Peyer's patch (tissue), 4 donors: ENCODE results near the gene CNOT1. TPM values are rescaled to one million over a fixed set of nuclear protein-coding genes. Genes with fewer than 3 reads are reported as not detected.
A peak's percentile ranks its signal among the peaks of the same experiment; 100 is the strongest.

Experiments used
- DNase-seq, 3 donors: peaks; one replicate each; pipeline ENCODE4 v3.0.0-alpha.2; 2017 to 2019
- H3K27ac ChIP-seq, 4 donors: fragments of 200-600 bp; sonication (generic); one replicate each; pipeline ENCODE4 v1.5.1; 2016 to 2019
- H3K27me3 ChIP-seq, 2 donors: fragments of 200-600 bp; sonication (generic); one replicate each; pipeline ENCODE4 v1.5.1; 2019
- H3K36me3 ChIP-seq, 3 donors: fragments of 200-600 bp; sonication (generic); one replicate each; pipeline ENCODE4 v1.5.1; 2016 to 2019
- H3K4me1 ChIP-seq, 4 donors: fragments of 200-600 bp; sonication (generic); one replicate each; pipeline ENCODE4 v1.5.1; 2016 to 2019
- H3K4me3 ChIP-seq, 4 donors: fragments of 200-600 bp; sonication (generic); 1 replicate in 3 of 4; 2 replicates in 1 of 4; pipeline ENCODE4 v1.5.1; 2016 to 2019; ENCODE audit warnings: mild to moderate bottlenecking in 1 of 4
- H3K9me3 ChIP-seq, 4 donors: fragments of 200-600 bp; sonication (generic); one replicate each; pipeline ENCODE4 v1.5.1; 2016 to 2019; ENCODE audit warnings: mild to moderate bottlenecking in 1 of 4
- POLR2A ChIP-seq, 2 donors: fragments of 450-650 bp; IDR thresholded peaks; one replicate each; pipeline ENCODE4 v1.5.1; 2017; ENCODE audit warnings: antibody characterized with exemption in 2 of 2, mild to moderate bottlenecking in 2 of 2, moderate library complexity in 2 of 2
- total RNA-seq, 4 donors: library from RNA; depleted of rRNA; stranded (reverse); fragments of >200 nt; gene quantifications; one replicate each; pipeline ENCODE4 v1.1.0, GENCODE V29; 2016
- TF ChIP-seq, protein P1 (sequence below), 6 experiments: fragments of 450-650 bp in 4 of 6; fragments of 200-600 bp in 2 of 6; sonication (generic) in 1 of 6; IDR thresholded peaks; one replicate each; pipeline ENCODE4 v1.5.1; 2017 to 2019; ENCODE audit warnings: antibody characterized with exemption in 6 of 6, mild to moderate bottlenecking in 3 of 6, moderate library complexity in 1 of 6

Gene CNOT1
- total RNA-seq, 4 donors from 2014 or later: 165 to 211 (median 190) TPM

DNA sequence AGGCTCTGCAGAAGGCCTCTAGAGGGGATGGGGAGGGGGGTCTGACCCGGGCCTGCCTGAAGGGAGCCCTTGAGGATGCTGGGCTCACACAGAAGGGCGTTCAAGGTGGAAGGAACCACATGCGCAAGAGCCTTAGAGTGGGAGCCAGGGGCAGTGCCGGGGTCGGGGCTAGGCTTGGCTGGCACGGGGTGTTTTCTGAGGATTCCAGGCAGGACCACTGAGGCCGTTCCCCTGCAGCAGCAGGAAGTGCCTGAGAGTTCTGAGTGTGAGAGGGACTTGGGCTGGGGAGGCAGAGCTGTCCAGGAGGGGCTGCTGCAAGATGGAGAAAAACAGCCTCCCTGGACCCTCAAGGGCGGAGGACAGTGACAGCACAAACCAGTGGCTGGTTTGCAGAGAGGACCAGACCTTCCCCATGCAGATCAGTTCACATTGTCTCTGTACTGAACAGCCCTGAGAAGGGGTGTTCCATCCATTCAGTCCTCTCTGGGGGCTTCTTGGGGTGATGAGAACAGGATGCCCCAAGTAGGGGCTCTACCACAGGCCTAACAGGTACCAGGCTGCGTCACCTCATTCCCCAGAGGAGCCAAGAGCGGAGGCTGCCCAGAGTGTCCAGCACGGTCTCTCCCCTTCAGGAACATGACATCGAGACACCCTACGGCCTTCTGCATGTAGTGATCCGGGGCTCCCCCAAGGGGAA is 126.3 kb downstream of the CNOT1 start:
- Histone ChIP-seq H3K27me3 (peaks cover 0 to 9% of the 10 kb centered on the region in 2 donors), H3K4me3 (no peak overlapping the region), H3K27ac (no peak overlapping the region), H3K4me1 (peaks cover 0 to 20% (median 12%) of the 10 kb centered on the region in 4 donors), H3K36me3 (no peaks in the 10 kb centered on the region), H3K9me3 (no peaks in the 10 kb centered on the region)
- TF ChIP-seq, protein P1, sequence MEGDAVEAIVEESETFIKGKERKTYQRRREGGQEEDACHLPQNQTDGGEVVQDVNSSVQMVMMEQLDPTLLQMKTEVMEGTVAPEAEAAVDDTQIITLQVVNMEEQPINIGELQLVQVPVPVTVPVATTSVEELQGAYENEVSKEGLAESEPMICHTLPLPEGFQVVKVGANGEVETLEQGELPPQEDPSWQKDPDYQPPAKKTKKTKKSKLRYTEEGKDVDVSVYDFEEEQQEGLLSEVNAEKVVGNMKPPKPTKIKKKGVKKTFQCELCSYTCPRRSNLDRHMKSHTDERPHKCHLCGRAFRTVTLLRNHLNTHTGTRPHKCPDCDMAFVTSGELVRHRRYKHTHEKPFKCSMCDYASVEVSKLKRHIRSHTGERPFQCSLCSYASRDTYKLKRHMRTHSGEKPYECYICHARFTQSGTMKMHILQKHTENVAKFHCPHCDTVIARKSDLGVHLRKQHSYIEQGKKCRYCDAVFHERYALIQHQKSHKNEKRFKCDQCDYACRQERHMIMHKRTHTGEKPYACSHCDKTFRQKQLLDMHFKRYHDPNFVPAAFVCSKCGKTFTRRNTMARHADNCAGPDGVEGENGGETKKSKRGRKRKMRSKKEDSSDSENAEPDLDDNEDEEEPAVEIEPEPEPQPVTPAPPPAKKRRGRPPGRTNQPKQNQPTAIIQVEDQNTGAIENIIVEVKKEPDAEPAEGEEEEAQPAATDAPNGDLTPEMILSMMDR (IDR thresholded peaks at IDR 0.05): no peak
- TF ChIP-seq POLR2A (IDR thresholded peaks at IDR 0.05): no peak
- peak in 1 of 3 donors; percentile 28 for DNase-seq

DNA sequence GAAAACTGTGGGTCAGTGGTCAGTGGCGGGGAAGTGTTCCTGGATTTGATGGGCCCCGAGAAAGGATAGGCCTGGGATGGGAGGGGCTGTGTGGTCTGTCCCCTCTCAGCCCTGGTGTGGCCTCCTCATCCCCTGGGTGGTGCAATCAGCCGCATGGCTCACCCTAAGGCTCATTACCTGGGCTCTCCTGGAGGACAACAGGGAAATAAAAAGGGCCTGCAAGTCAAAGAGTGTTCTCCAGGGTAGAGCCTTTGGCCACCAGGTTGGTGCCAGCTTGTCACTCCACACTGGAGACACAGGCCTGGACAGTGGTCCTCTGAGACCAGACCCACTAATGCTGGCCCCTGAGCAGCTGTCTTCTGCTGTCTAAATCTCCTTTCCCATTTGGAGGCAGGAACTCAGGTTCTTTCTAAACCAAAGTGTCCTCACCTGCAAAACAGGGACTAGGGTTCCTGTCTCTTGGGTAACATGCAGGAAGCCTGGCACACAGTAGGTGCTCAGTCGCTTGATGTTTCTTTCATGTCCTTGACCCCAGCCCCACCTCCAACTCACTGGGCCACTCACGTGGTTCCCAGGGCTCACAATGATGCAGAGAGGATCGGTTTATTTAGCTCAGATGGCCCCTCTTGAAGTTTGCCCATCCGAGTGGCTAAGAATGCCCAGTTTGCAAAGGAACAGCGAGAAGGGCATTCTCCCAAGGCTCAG is 127.3 kb downstream of the CNOT1 start:
- peak in 1 of 3 donors; percentile 26 for DNase-seq
- H3K4me3 ChIP-seq: no peak overlapping the region
- H3K27me3 ChIP-seq: peaks cover 0 to 9% of the 10 kb centered on the region in 2 donors
- no peaks in the 10 kb centered on the region for H3K9me3 ChIP-seq
- no peak overlapping the region for H3K27ac ChIP-seq
- peaks cover 0 to 20% (median 12%) of the 10 kb centered on the region in 4 donors for H3K4me1 ChIP-seq
- TF ChIP-seq POLR2A (IDR thresholded peaks at IDR 0.05): no peak
- TF ChIP-seq, protein P1 (IDR thresholded peaks at IDR 0.05): no peak
- H3K36me3 ChIP-seq: no peaks in the 10 kb centered on the region

- H3K27ac ChIP-seq: no peak overlapping the region
- peak overlapping the region; percentile 29 to 51 (median 32) for H3K4me3 ChIP-seq
- peaks cover 0 to 9% of the 10 kb centered on the region in 2 donors for H3K27me3 ChIP-seq
- TF ChIP-seq, protein P1 (IDR thresholded peaks at IDR 0.05): no peak
- no peak for TF ChIP-seq POLR2A (IDR thresholded peaks at IDR 0.05)
- H3K4me1 ChIP-seq: peaks cover 0 to 20% (median 12%) of the 10 kb centered on the region in 4 donors
- DNase-seq: peak; percentile 41 to 61 (median 59)
- H3K36me3 ChIP-seq: no peaks in the 10 kb centered on the region
- no peaks in the 10 kb centered on the region for H3K9me3 ChIP-seq
Measured at GRCh38 chr16:58501242-58502131, 128.1 kb downstream of the CNOT1 start.

DNA sequence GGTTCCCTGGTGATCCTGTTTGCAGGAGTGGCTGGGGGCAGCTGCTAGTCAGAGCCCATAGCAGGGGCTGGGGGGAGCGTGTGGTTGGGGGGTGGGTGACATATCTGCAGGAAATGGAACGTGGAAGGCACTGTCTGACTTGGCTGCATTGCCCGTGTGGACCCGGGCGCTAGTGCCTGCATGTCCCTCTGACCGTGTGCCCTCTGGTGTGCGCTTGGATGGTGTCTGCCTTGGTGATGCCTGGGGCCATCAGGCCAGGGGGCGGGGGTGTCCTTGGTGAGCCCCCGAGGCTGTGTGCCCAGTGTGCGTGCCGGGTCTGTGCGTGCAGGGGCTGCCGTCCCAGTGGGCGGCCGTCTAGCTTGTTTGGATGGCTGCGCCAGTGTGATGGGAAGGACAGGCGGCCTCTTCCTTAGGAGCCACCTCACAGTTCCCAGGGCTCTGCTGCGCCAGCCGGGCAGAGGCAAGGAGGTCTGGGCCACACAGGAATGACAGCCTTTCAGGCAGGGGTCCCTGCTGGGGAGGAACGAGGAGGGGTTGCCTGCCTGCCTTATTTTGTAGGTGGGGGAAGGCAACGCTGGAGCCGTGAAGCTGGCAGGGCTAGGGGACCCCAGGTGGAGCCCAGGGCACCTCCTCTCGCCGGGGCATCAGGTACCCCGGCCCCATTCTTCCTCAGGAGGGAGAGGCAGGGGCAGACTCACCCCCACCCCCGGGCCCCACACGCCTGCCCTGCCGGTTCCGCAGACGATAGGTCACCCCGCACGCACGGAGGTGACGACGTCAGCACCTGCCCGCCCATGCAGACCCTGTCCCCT is 129.0 kb downstream of the CNOT1 start:
- Histone ChIP-seq H3K27me3 (peaks cover 0 to 9% of the 10 kb centered on the region in 2 donors), H3K9me3 (no peaks in the 10 kb centered on the region), H3K36me3 (no peaks in the 10 kb centered on the region), H3K27ac (no peak overlapping the region), H3K4me1 (peaks cover 0 to 20% (median 12%) of the 10 kb centered on the region in 4 donors), H3K4me3 (peak overlapping the region; percentile 29 to 51 (median 32))
- no peak for TF ChIP-seq POLR2A (IDR thresholded peaks at IDR 0.05)
- no peak for DNase-seq

GRCh38 chr16:58499615-58500351 is 129.8 kb downstream of the CNOT1 start, which contains the start of gene NDRG4:
TSS of gene NDRG4 (plus strand) at chr16:58500143. CDS start at chr16:58500249, 106 bp downstream.
- H3K36me3 ChIP-seq: no peaks in the 10 kb centered on the region
- no peak within 1 kb of the TSS for H3K27ac ChIP-seq
- H3K27me3 ChIP-seq: peaks cover 0 to 9% of the 10 kb centered on the region in 2 donors
- H3K4me1 ChIP-seq: peaks cover 0 to 20% (median 12%) of the 10 kb centered on the region in 4 donors
- peak within 1 kb of the TSS; percentile 29 to 51 (median 32) for H3K4me3 ChIP-seq
- no peak for TF ChIP-seq POLR2A (IDR thresholded peaks at IDR 0.05)
- TF ChIP-seq, protein P1 (IDR thresholded peaks at IDR 0.05): no peak
- no peaks in the 10 kb centered on the region for H3K9me3 ChIP-seq
- DNase-seq: peak; percentile 31 to 58 (median 58)
